ENCODE measurements around the gene DDX53. TPM values are rescaled to one million over a fixed set of nuclear protein-coding genes. Genes with fewer than 3 reads are reported as not detected.

The DDX53 gene
- not detected for polyA plus RNA-seq (ENCODE audit: insufficient read length in 4 of 4)

- no peak for DNase-seq (ENCODE audit: low read depth in 4 of 4, low spot score in 2 of 4)
Measured at GRCh38 chrX:22999696-23000223, at the start of gene DDX53. Gene DDX53, plus strand, starts transcription at chrX:22999960. Its CDS starts 98 bp downstream, at chrX:23000058.

- no peak for DNase-seq (ENCODE audit: low read depth in 4 of 4, low spot score in 2 of 4)
Measured at GRCh38 chrX:22950269-22951266, 49.2 kb upstream of the DDX53 start.

GRCh38 chrX:22952010-22952409 is 47.8 kb upstream of the DDX53 start:
- DNase-seq (ENCODE audit: low read depth in 4 of 4, low spot score in 2 of 4), result no peak

GRCh38 chrX:22958250-22958649 is 41.5 kb upstream of the DDX53 start:
- no peak for DNase-seq (ENCODE audit: low read depth in 4 of 4, low spot score in 2 of 4)

GRCh38 chrX:22959204-22959920 is 40.4 kb upstream of the DDX53 start:
- no peak for DNase-seq (ENCODE audit: low read depth in 4 of 4, low spot score in 2 of 4)

- DNase-seq (ENCODE audit: low read depth in 4 of 4, low spot score in 2 of 4), result no peak
Measured at GRCh38 chrX:22963196-22963595, 36.6 kb upstream of the DDX53 start.

GRCh38 chrX:22968494-22968893 is 31.3 kb upstream of the DDX53 start:
- DNase-seq (ENCODE audit: low read depth in 4 of 4, low spot score in 2 of 4), result no peak

- no peak for DNase-seq (ENCODE audit: low read depth in 4 of 4, low spot score in 2 of 4)
Measured at GRCh38 chrX:22969411-22969810, 30.3 kb upstream of the DDX53 start.

GRCh38 chrX:22970861-22971260 is 28.9 kb upstream of the DDX53 start:
- no peak for DNase-seq (ENCODE audit: low read depth in 4 of 4, low spot score in 2 of 4)

GRCh38 chrX:22974616-22975015 is 25.1 kb upstream of the DDX53 start:
- no peak for DNase-seq (ENCODE audit: low read depth in 4 of 4, low spot score in 2 of 4)

GRCh38 chrX:22975786-22976185 is 24.0 kb upstream of the DDX53 start:
- no peak for DNase-seq (ENCODE audit: low read depth in 4 of 4, low spot score in 2 of 4)

- no peak for DNase-seq (ENCODE audit: low read depth in 4 of 4, low spot score in 2 of 4)
Measured at GRCh38 chrX:22985958-22986357, 13.8 kb upstream of the DDX53 start.

GRCh38 chrX:22987452-22987851 is 12.3 kb upstream of the DDX53 start:
- DNase-seq (ENCODE audit: low read depth in 4 of 4, low spot score in 2 of 4), result no peak

GRCh38 chrX:23003116-23003515 is 3.4 kb downstream of the DDX53 start:
- no peak for DNase-seq (ENCODE audit: low read depth in 4 of 4, low spot score in 2 of 4)

- peak in 1 of 4 donors; percentile 2 for DNase-seq (ENCODE audit: low read depth in 4 of 4, low spot score in 2 of 4)
Measured at GRCh38 chrX:23008431-23009099, 8.8 kb downstream of the DDX53 start.

GRCh38 chrX:23012162-23012561 is 12.4 kb downstream of the DDX53 start:
- DNase-seq (ENCODE audit: low read depth in 4 of 4, low spot score in 2 of 4), result no peak

GRCh38 chrX:23012636-23013035 is 12.9 kb downstream of the DDX53 start:
- DNase-seq (ENCODE audit: low read depth in 4 of 4, low spot score in 2 of 4), result no peak

GRCh38 chrX:23013366-23013765 is 13.6 kb downstream of the DDX53 start:
- peak in 1 of 4 donors; percentile 2 for DNase-seq (ENCODE audit: low read depth in 4 of 4, low spot score in 2 of 4)

- no peak for DNase-seq (ENCODE audit: low read depth in 4 of 4, low spot score in 2 of 4)
Measured at GRCh38 chrX:23031600-23031999, 31.8 kb downstream of the DDX53 start.

- no peak for DNase-seq (ENCODE audit: low read depth in 4 of 4, low spot score in 2 of 4)
Measured at GRCh38 chrX:23035493-23035892, 35.7 kb downstream of the DDX53 start.

- DNase-seq (ENCODE audit: low read depth in 4 of 4, low spot score in 2 of 4), result no peak
Measured at GRCh38 chrX:23046443-23046842, 46.7 kb downstream of the DDX53 start.

Data from left renal cortex interstitium (tissue), 4 donors.